ENCODE data around the gene EEA1.

EEA1 gene

DNA sequence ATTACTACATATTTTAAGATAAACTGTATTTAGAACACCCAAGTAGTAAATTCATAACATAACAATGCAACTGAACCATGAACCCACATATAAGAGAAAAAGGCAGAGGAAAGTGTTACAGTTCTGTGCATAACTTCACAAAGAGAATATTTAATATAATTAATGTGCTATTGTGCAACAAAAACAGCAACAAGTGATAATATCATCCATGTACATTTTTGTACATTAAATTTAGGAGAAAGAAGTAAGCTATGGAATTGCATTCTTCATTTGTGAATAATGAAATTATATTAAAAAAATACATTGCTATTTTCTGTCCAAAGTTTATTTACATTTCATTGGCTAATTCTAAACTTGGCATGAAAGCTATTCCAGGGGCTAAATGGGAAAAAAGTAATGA is 153.7 kb downstream of the EEA1 start:
- no peaks in the 10 kb centered on the region for H3K79me2 ChIP-seq (ENCODE audit: insufficient read depth, low read length)

DNA sequence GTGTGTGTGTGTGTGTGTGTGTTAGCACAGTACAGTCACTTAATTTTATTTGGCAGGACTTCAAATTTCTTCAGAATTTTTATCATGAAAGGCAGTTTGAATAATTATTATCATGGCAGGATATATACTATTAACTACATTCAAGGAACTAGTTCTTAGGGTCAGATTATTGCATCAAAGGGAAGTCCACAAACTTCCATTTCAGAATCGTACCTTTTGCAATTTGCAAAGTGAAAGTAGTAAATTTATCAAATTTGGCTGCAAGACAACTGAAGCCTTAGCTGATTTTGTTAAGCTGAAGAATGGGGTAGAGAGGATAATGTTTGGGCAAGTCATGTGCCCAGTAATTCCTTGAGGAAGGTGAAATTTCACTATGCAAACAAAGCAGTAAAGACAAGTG is 158.1 kb downstream of the EEA1 start:
- Histone ChIP-seq H3F3A (ENCODE audit: insufficient read depth) (no peaks in the 10 kb centered on the region), H3K4me3 (ENCODE audit: insufficient read depth, low read length, poor library complexity, severe bottlenecking) (no peak overlapping the region), H3K27ac (ENCODE audit: low read depth, low read length) (no peak overlapping the region), H4K20me1 (ENCODE audit: low read depth, low read length) (no peaks in the 10 kb centered on the region), H3K9me2 (replicated peaks; ENCODE audit: insufficient read depth, low read length) (no peaks in the 10 kb centered on the region), H3K36me3 (ENCODE audit: low read length) (peaks cover 3% of the 10 kb centered on the region; the same call in 1 of the 2 replicates), H2AFZ (ENCODE audit: low read depth, low read length, severe bottlenecking) (no peak overlapping the region), H3K4me2 (ENCODE audit: low read depth, low read length, poor library complexity, severe bottlenecking) (no peak overlapping the region), H3K27me3 (ENCODE audit: low read length) (no peaks in the 10 kb centered on the region), H3K9ac (ENCODE audit: low read length) (no peak overlapping the region), H3K79me2 (ENCODE audit: insufficient read depth, low read length) (no peaks in the 10 kb centered on the region), H3K9me3 (ENCODE audit: insufficient read depth, low read length) (no peaks in the 10 kb centered on the region)
- TF ChIP-seq EZH2phosphoT487 (conservative IDR thresholded peaks at IDR 0.05; ENCODE audit: low read length): no peak
- TF ChIP-seq, protein P1, sequence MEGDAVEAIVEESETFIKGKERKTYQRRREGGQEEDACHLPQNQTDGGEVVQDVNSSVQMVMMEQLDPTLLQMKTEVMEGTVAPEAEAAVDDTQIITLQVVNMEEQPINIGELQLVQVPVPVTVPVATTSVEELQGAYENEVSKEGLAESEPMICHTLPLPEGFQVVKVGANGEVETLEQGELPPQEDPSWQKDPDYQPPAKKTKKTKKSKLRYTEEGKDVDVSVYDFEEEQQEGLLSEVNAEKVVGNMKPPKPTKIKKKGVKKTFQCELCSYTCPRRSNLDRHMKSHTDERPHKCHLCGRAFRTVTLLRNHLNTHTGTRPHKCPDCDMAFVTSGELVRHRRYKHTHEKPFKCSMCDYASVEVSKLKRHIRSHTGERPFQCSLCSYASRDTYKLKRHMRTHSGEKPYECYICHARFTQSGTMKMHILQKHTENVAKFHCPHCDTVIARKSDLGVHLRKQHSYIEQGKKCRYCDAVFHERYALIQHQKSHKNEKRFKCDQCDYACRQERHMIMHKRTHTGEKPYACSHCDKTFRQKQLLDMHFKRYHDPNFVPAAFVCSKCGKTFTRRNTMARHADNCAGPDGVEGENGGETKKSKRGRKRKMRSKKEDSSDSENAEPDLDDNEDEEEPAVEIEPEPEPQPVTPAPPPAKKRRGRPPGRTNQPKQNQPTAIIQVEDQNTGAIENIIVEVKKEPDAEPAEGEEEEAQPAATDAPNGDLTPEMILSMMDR (IDR thresholded peaks at IDR 0.05; ENCODE audit: insufficient read depth, low read length, poor library complexity, severe bottlenecking): no peak

More for the DNA sequence above, 153.7 kb downstream of the EEA1 start:
- Histone ChIP-seq H3K36me3 (ENCODE audit: low read length) (peaks cover 20% of the 10 kb centered on the region; the same call in 1 of the 2 replicates), H2AFZ (ENCODE audit: low read depth, low read length, severe bottlenecking) (no peak overlapping the region), H3F3A (ENCODE audit: insufficient read depth) (no peaks in the 10 kb centered on the region), H3K9ac (ENCODE audit: low read length) (no peak overlapping the region), H3K27me3 (ENCODE audit: low read length) (no peaks in the 10 kb centered on the region), H3K4me2 (ENCODE audit: low read depth, low read length, poor library complexity, severe bottlenecking) (no peak overlapping the region), H3K27ac (ENCODE audit: low read depth, low read length) (no peak overlapping the region), H3K9me2 (replicated peaks; ENCODE audit: insufficient read depth, low read length) (no peaks in the 10 kb centered on the region), H3K9me3 (ENCODE audit: insufficient read depth, low read length) (no peaks in the 10 kb centered on the region), H3K4me3 (ENCODE audit: insufficient read depth, low read length, poor library complexity, severe bottlenecking) (no peak overlapping the region), H4K20me1 (ENCODE audit: low read depth, low read length) (no peaks in the 10 kb centered on the region)
- TF ChIP-seq, protein P1 (IDR thresholded peaks at IDR 0.05; ENCODE audit: insufficient read depth, low read length, poor library complexity, severe bottlenecking): no peak
- TF ChIP-seq EZH2phosphoT487 (conservative IDR thresholded peaks at IDR 0.05; ENCODE audit: low read length): no peak

DNA sequence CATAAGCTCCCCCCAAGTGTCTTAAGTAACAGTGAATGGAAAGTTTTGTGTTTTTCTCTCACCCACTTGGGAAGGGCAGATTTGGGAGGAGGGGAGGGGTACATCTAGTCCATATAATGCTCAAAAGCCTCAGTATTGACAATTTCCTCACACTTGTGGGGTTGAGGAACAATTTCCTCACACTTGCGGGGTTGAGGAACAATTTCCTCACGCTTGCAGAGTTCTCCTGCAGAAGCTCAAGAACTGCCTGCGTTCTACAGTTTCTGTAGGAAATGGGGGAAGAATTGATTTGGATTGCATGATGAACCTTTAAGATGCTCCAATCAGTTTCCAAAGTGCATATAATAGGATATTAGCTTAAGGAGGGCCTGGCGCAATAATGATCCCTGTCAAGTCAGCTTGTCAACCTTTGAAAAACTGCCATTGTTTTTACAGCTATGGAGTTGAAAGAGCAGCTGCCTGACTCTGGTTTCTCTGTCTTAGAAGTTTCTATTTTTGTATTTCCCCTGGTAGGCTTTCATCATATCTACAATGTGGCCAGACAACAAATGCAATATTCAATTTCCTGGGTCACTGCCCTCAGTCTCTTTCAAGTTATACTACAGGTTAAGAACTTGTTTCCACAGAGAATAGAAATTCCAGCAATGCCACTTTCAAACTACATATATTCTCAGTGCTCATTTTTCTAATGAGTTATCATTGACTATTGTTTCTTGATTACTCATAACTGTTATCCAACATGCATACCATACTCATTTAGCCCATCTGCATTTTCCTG is 159.8 kb downstream of the EEA1 start:
- Histone ChIP-seq H3K9me2 (replicated peaks; ENCODE audit: insufficient read depth, low read length) (no peaks in the 10 kb centered on the region), H4K20me1 (ENCODE audit: low read depth, low read length) (no peaks in the 10 kb centered on the region), H3K79me2 (ENCODE audit: insufficient read depth, low read length) (no peaks in the 10 kb centered on the region), H3K4me2 (ENCODE audit: low read depth, low read length, poor library complexity, severe bottlenecking) (no peak overlapping the region), H3K27ac (ENCODE audit: low read depth, low read length) (no peak overlapping the region), H3K36me3 (ENCODE audit: low read length) (no peaks in the 10 kb centered on the region), H3F3A (ENCODE audit: insufficient read depth) (no peaks in the 10 kb centered on the region), H3K9me3 (ENCODE audit: insufficient read depth, low read length) (no peaks in the 10 kb centered on the region), H3K9ac (ENCODE audit: low read length) (no peak overlapping the region), H2AFZ (ENCODE audit: low read depth, low read length, severe bottlenecking) (no peak overlapping the region), H3K27me3 (ENCODE audit: low read length) (no peaks in the 10 kb centered on the region), H3K4me3 (ENCODE audit: insufficient read depth, low read length, poor library complexity, severe bottlenecking) (no peak overlapping the region)
- TF ChIP-seq, protein P1 (IDR thresholded peaks at IDR 0.05; ENCODE audit: insufficient read depth, low read length, poor library complexity, severe bottlenecking): no peak
- TF ChIP-seq EZH2phosphoT487 (conservative IDR thresholded peaks at IDR 0.05; ENCODE audit: low read length): no peak
